K562 (cell line): ENCODE results near the gene PHF20. TPM values are rescaled to one million over a fixed set of nuclear protein-coding genes. Genes with fewer than 3 reads are reported as not detected.

Experiments
- CBX3 ChIP-seq, 2 experiments: IDR thresholded peaks; 1 replicate in 1 of 2; 2 replicates in 1 of 2; pipeline ENCODE4 v1.6.1; 2012; ENCODE audit warnings: inconsistent platforms in 2 of 2, low read length in 2 of 2, borderline replicate concordance in 1 of 2, control low read depth in 1 of 2
- CREM ChIP-seq: IDR thresholded peaks from 2 replicates; pipeline ENCODE4 v1.6.1; 2014; ENCODE audit warnings: antibody characterized with exemption, low read depth
- EGR1 ChIP-seq: fragments of 450-650 bp; conservative IDR thresholded peaks from 2 replicates; pipeline ENCODE4 v1.6.1; 2017; ENCODE audit warnings: mild to moderate bottlenecking
- ELF1 ChIP-seq: fragments of 200-800 bp; sonication (Bioruptor generic); IDR thresholded peaks from 2 replicates; pipeline ENCODE4 v1.6.1; 2016; ENCODE audit warnings: missing genetic modification characterization, missing compliant biosample characterization
- MAFF ChIP-seq: IDR thresholded peaks from 2 replicates; pipeline ENCODE4 v1.6.1; 2012; ENCODE audit warnings: low read length, improper control_type of control experiment
- MEF2A ChIP-seq: IDR thresholded peaks from 2 replicates; pipeline ENCODE4 v1.6.1; 2011; ENCODE audit warnings: low read depth, mild to moderate bottlenecking, low read length, moderate library complexity; ENCODE audit not compliant: control insufficient read depth
- RFX1 ChIP-seq: fragments of 450-650 bp; IDR thresholded peaks from 2 replicates; pipeline ENCODE4 v1.6.1; 2016; ENCODE audit warnings: mild to moderate bottlenecking, moderate library complexity
- SMARCE1 ChIP-seq: fragments of 450-650 bp; IDR thresholded peaks from 2 replicates; pipeline ENCODE4 v1.7.1; 2016; ENCODE audit warnings: mild to moderate bottlenecking
- U2AF1 ChIP-seq: fragments of 200-400 bp; formaldehyde crosslinking; optimal IDR thresholded peaks from 2 replicates; pipeline ENCODE3; 2017; ENCODE audit warnings: mild to moderate bottlenecking, low read depth, low read length, moderate library complexity
- U2AF2 ChIP-seq: fragments of 200-400 bp; formaldehyde crosslinking; optimal IDR thresholded peaks from 2 replicates; pipeline ENCODE3; 2017; ENCODE audit warnings: low read depth, mild to moderate bottlenecking, low read length
- ZBTB7A ChIP-seq: IDR thresholded peaks from 2 replicates; pipeline ENCODE4 v1.6.1; 2011; ENCODE audit warnings: low read depth, mild to moderate bottlenecking, low read length, moderate library complexity, borderline replicate concordance; ENCODE audit not compliant: control insufficient read depth
- ZNF263 ChIP-seq: sonication (generic); formaldehyde crosslinking; IDR thresholded peaks from 2 replicates; pipeline ENCODE4 v1.8.0; 2022; ENCODE audit warnings: mild to moderate bottlenecking, missing genetic modification reagents, borderline replicate concordance
- ZNF644 ChIP-seq: fragments of 200-800 bp; sonication (Bioruptor generic); IDR thresholded peaks from 2 replicates; pipeline ENCODE4 v1.6.1; 2016; ENCODE audit warnings: low read depth, missing genetic modification characterization, missing compliant biosample characterization
- ZNF696 ChIP-seq: fragments of 250-450 bp; sonication (Bioruptor Pico); conservative IDR thresholded peaks from 2 replicates; pipeline ENCODE4 v1.4.0; 2020; ENCODE audit warnings: mild to moderate bottlenecking, moderate library complexity
- ZNF766 ChIP-seq: fragments of 200-800 bp; sonication (Bioruptor generic); conservative IDR thresholded peaks from 2 replicates; pipeline ENCODE4 v1.6.1; 2016; ENCODE audit warnings: missing genetic modification characterization, missing compliant biosample characterization
- ZNF785 ChIP-seq: fragments of 250-450 bp; sonication (Bioruptor Pico); IDR thresholded peaks from 2 replicates; pipeline ENCODE4 v1.4.0; 2020; ENCODE audit warnings: mild to moderate bottlenecking
- polyA plus RNA-seq, 8 experiments: library from polyadenylated mRNA; depleted of rRNA in 4 of 8; stranded (reverse) in 5 of 8; unstranded in 3 of 8; fragments of >200 nt; fragmentation: Nextera tagmentation in 2 of 8; fragmentation: Illumina TruSeq in 1 of 8; extraction: Ambion mirVana in 2 of 8; extraction: Trizol in 1 of 8; gene quantifications; 2 replicates each; pipeline versions ENCODE4 v1.2.1 to v1.2.3, GENCODE V29; 2011 to 2014; ENCODE audit warnings: inconsistent platforms in 1 of 8, missing spikeins in 1 of 8
- total RNA-seq, 7 experiments: library from RNA; depleted of rRNA in 6 of 7; stranded (reverse); fragments of >200 nt in 6 of 7; fragmentation: Illumina TruSeq in 2 of 7; extraction: Trizol in 2 of 7; gene quantifications; 2 replicates each; pipeline versions ENCODE4 v1.2.1 to v1.2.3, GENCODE V29; 2011 to 2021; ENCODE audit warnings: low replicate concordance in 1 of 7
- TF ChIP-seq, protein P1 (sequence below): sonication (generic); formaldehyde crosslinking; IDR thresholded peaks from 2 replicates; pipeline ENCODE4 v1.8.1; 2023; ENCODE audit warnings: missing genetic modification reagents, mild to moderate bottlenecking, borderline replicate concordance
- TF ChIP-seq, protein P2 (sequence below): fragments of 450-650 bp; IDR thresholded peaks from 2 replicates; pipeline ENCODE4 v1.6.1; 2017; ENCODE audit warnings: mild to moderate bottlenecking, moderate library complexity
- TF ChIP-seq, protein P3 (sequence below): IDR thresholded peaks from 2 replicates; pipeline ENCODE4 v1.6.1; 2012; ENCODE audit warnings: low read depth, low read length, improper control_type of control experiment, borderline replicate concordance
- TF ChIP-seq, protein P4 (sequence below): fragments of 200-800 bp; sonication (Bioruptor generic); IDR thresholded peaks from 2 replicates; pipeline ENCODE4 v1.6.1; 2017; ENCODE audit warnings: missing genetic modification characterization, missing compliant biosample characterization

The PHF20 gene
- total and polyA plus RNA-seq, 9 of the 15 experiments (the other 6 are each of a cell fraction or from before 2014, with no cell fraction given), result 49.9 to 196 (median 70.7) TPM

DNA sequence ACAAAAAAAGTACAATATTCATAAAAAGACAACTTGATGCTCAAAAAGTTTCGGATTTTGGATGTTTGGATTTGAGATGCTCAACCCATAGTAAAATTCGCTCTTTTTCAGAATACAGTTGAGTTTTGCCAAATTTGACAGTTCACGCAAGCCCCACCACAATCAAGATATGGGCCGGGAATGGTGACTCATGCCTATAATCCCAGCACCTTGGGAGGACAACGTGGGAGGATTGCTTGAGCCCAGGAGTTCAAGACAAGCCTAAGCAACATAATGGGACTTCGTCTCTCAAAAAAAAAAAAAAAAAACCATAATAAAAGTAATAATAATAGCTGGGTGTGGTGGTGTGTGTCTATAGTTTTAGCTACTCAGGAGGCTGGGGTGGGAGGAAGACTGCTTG is 51.3 kb downstream of the PHF20 start (continued):
- 0 out of 2 replicates have a peak, but pooled peaks have one; percentile 22 for TF ChIP-seq MAFF
- no peak; the same call in 1 of the 2 replicates for TF ChIP-seq ZNF766 (CRISPR knock-in tag)
- TF ChIP-seq, protein P1, sequence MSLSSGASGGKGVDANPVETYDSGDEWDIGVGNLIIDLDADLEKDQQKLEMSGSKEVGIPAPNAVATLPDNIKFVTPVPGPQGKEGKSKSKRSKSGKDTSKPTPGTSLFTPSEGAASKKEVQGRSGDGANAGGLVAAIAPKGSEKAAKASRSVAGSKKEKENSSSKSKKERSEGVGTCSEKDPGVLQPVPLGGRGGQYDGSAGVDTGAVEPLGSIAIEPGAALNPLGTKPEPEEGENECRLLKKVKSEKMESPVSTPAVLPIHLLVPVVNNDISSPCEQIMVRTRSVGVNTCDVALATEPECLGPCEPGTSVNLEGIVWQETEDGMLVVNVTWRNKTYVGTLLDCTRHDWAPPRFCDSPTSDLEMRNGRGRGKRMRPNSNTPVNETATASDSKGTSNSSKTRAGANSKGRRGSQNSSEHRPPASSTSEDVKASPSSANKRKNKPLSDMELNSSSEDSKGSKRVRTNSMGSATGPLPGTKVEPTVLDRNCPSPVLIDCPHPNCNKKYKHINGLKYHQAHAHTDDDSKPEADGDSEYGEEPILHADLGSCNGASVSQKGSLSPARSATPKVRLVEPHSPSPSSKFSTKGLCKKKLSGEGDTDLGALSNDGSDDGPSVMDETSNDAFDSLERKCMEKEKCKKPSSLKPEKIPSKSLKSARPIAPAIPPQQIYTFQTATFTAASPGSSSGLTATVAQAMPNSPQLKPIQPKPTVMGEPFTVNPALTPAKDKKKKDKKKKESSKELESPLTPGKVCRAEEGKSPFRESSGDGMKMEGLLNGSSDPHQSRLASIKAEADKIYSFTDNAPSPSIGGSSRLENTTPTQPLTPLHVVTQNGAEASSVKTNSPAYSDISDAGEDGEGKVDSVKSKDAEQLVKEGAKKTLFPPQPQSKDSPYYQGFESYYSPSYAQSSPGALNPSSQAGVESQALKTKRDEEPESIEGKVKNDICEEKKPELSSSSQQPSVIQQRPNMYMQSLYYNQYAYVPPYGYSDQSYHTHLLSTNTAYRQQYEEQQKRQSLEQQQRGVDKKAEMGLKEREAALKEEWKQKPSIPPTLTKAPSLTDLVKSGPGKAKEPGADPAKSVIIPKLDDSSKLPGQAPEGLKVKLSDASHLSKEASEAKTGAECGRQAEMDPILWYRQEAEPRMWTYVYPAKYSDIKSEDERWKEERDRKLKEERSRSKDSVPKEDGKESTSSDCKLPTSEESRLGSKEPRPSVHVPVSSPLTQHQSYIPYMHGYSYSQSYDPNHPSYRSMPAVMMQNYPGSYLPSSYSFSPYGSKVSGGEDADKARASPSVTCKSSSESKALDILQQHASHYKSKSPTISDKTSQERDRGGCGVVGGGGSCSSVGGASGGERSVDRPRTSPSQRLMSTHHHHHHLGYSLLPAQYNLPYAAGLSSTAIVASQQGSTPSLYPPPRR, result no peak
- TF ChIP-seq, protein P2, sequence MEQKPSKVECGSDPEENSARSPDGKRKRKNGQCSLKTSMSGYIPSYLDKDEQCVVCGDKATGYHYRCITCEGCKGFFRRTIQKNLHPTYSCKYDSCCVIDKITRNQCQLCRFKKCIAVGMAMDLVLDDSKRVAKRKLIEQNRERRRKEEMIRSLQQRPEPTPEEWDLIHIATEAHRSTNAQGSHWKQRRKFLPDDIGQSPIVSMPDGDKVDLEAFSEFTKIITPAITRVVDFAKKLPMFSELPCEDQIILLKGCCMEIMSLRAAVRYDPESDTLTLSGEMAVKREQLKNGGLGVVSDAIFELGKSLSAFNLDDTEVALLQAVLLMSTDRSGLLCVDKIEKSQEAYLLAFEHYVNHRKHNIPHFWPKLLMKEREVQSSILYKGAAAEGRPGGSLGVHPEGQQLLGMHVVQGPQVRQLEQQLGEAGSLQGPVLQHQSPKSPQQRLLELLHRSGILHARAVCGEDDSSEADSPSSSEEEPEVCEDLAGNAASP, result no peak
- peak; percentile 54; the same call in 1 of the 2 replicates for TF ChIP-seq ZNF644 (tag)
- peak; percentile 91 for TF ChIP-seq ZNF263 (CRISPR knock-in tag)
- TF ChIP-seq U2AF2, result no peak
- TF ChIP-seq U2AF1, result no peak
- TF ChIP-seq, protein P3, sequence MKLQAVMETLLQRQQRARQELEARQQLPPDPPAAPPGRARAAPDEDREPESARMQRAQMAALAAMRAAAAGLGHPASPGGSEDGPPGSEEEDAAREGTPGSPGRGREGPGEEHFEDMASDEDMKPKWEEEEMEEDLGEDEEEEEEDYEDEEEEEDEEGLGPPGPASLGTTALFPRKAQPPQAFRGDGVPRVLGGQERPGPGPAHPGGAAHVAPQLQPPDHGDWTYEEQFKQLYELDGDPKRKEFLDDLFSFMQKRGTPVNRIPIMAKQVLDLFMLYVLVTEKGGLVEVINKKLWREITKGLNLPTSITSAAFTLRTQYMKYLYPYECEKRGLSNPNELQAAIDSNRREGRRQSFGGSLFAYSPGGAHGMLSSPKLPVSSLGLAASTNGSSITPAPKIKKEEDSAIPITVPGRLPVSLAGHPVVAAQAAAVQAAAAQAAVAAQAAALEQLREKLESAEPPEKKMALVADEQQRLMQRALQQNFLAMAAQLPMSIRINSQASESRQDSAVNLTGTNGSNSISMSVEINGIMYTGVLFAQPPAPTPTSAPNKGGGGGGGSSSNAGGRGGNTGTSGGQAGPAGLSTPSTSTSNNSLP, result peak; percentile 80; the same call in 1 of the 2 replicates
- TF ChIP-seq CBX3 (IDR thresholded peaks at IDR 0.05; ENCODE audit: borderline replicate concordance in 1 of 2, low read length in 2 of 2), result peak in 1 of 2 experiments; percentile 43; a peak in 1 of 3 replicates
- TF ChIP-seq ELF1, result no peak
- TF ChIP-seq MEF2A, result 0 out of 2 replicates have a peak, but pooled peaks have one; percentile 34
- peak; percentile 49 for TF ChIP-seq CREM
- no peak for TF ChIP-seq ZNF696 (CRISPR knock-in tag)
- peak; percentile 88 for TF ChIP-seq EGR1
- TF ChIP-seq RFX1, result no peak
- TF ChIP-seq SMARCE1, result peak; percentile 99
- TF ChIP-seq ZNF785 (CRISPR knock-in tag), result no peak
- TF ChIP-seq, protein P4, sequence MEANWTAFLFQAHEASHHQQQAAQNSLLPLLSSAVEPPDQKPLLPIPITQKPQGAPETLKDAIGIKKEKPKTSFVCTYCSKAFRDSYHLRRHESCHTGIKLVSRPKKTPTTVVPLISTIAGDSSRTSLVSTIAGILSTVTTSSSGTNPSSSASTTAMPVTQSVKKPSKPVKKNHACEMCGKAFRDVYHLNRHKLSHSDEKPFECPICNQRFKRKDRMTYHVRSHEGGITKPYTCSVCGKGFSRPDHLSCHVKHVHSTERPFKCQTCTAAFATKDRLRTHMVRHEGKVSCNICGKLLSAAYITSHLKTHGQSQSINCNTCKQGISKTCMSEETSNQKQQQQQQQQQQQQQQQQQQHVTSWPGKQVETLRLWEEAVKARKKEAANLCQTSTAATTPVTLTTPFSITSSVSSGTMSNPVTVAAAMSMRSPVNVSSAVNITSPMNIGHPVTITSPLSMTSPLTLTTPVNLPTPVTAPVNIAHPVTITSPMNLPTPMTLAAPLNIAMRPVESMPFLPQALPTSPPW (CRISPR knock-in tag), result peak; percentile 21; the same call in 1 of the 2 replicates
- TF ChIP-seq ZBTB7A, result no peak
